Ishikawa (cell line): Measurements from ENCODE around the gene ETNK1.

Experiments
- CEBPB ChIP-seq: IDR thresholded peaks from 2 replicates; pipeline ENCODE4 v1.6.1; 2012
- NFIC ChIP-seq: IDR thresholded peaks from 2 replicates; pipeline ENCODE4 v1.6.1; 2012
- RAD21 ChIP-seq: IDR thresholded peaks from 2 replicates; pipeline ENCODE4 v1.6.1; 2012; ENCODE audit warnings: low read depth
- TAF1 ChIP-seq: IDR thresholded peaks from 2 replicates; pipeline ENCODE4 v1.6.1; 2012; ENCODE audit warnings: low read depth, mild to moderate bottlenecking
- TEAD4 ChIP-seq: IDR thresholded peaks from 2 replicates; pipeline ENCODE4 v1.6.1; 2012
- TF ChIP-seq, protein P1 (sequence below): IDR thresholded peaks from 2 replicates; pipeline ENCODE4 v1.6.1; 2012

DNA sequence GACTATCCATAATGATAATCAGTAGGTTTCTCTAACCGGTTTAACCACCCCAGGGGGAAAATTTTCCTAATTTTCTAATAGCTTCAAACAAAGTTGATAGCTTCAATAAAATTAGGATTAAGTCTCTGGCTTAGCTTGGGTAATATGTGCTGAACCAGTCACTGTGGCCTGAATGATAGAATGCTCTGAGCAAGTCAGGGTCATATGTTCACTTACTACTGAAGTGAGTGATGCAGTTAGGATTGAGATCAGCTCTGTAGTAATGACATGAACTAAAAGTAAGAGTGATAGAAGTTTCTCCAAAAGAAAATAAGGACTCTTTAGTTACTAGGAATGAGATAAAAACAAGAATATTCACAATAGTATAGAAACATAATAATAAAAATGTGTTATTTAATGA is 32.6 kb downstream of the ETNK1 start:
- no peak for TF ChIP-seq RAD21
- no peak for TF ChIP-seq TEAD4
- TF ChIP-seq TAF1 = no peak
- TF ChIP-seq CEBPB = no peak
- no peak for TF ChIP-seq NFIC
- TF ChIP-seq, protein P1, sequence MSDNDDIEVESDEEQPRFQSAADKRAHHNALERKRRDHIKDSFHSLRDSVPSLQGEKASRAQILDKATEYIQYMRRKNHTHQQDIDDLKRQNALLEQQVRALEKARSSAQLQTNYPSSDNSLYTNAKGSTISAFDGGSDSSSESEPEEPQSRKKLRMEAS = no peak
